H1 (cell line): ENCODE results near the gene CGAS. TPM values are rescaled to one million over a fixed set of nuclear protein-coding genes. Genes with fewer than 3 reads are reported as not detected.
A peak's percentile ranks its signal among the peaks of the same experiment; 100 is the strongest.

Experiments used
- CTCF ChIA-PET: fragments of 300-600 bp; sonication (Branson Sonifier 250); formaldehyde crosslinking; loops from one replicate; lab custom pipeline; 2021; ENCODE audit not compliant: partially characterized antibody; lab: Charles Lee
- POLR2A ChIA-PET: fragments of 300-600 bp; sonication (Branson Sonifier 250); formaldehyde crosslinking; loops from one replicate; lab custom pipeline; 2021; ENCODE audit warnings: inconsistent platforms; ENCODE audit not compliant: partially characterized antibody; lab: Charles Lee
- DNase-seq, 2 experiments: peaks; one replicate each; pipeline versions ENCODE4 v3.0.0 to v3.0.0-alpha.2; 2010 to 2022; ENCODE audit warnings: low spot score in 2 of 2, low read depth in 1 of 2, mixed read lengths in 1 of 2
- FAIRE-seq: peaks from 2 replicates; lab custom pipeline; 2011; peaks lifted over from hg19 to GRCh38; lab: Jason Lieb, UNC
- H2AFZ ChIP-seq: 2 replicates; pipeline ENCODE4 v1.8.1; 2012; ENCODE audit warnings: low read length, inconsistent platforms
- H2AK5ac ChIP-seq: 2 replicates; pipeline ENCODE4 v1.6.1; 2013; ENCODE audit warnings: low read depth, low read length
- H2BK120ac ChIP-seq: replicated peaks from 2 replicates; pipeline ENCODE3; 2013; ENCODE audit warnings: low read depth, low read length, inconsistent platforms
- H2BK12ac ChIP-seq: 2 replicates; pipeline ENCODE4 v1.6.1; 2013; ENCODE audit warnings: low read depth, low read length
- H2BK15ac ChIP-seq: 2 replicates; pipeline ENCODE4 v1.6.1; 2013; ENCODE audit warnings: low read length
- H2BK20ac ChIP-seq: 2 replicates; pipeline ENCODE4 v1.6.1; 2013; ENCODE audit warnings: low read length
- H2BK5ac ChIP-seq: 2 replicates; pipeline ENCODE4 v1.6.1; 2013; ENCODE audit warnings: low read depth, low read length
- H3K14ac ChIP-seq: 2 replicates; pipeline ENCODE4 v1.6.1; 2013; ENCODE audit warnings: inconsistent platforms; ENCODE audit not compliant: insufficient read length
- H3K18ac ChIP-seq: 2 replicates; pipeline ENCODE4 v1.6.1; 2013; ENCODE audit warnings: low read length; ENCODE audit errors: extremely low read depth
- H3K23ac ChIP-seq: 2 replicates; pipeline ENCODE4 v1.6.1; 2013; ENCODE audit warnings: inconsistent platforms; ENCODE audit not compliant: insufficient read length
- H3K23me2 ChIP-seq: 2 replicates; pipeline ENCODE4 v1.6.1; 2013; ENCODE audit warnings: low read depth, low read length
- H3K27ac ChIP-seq: 2 replicates; pipeline ENCODE4 v1.6.1; 2011; ENCODE audit warnings: low read depth, low read length, inconsistent platforms
- H3K27me3 ChIP-seq, 4 experiments: replicated peaks in 1 of 4; 1 replicate in 1 of 4; 2 replicates in 3 of 4; pipeline versions ENCODE4 v1.6.1 to v1.8.1; 2011 to 2013; ENCODE audit warnings: low read length in 3 of 4, mild to moderate bottlenecking in 3 of 4, inconsistent platforms in 2 of 4, mixed read lengths in 2 of 4, moderate library complexity in 1 of 4; ENCODE audit not compliant: control insufficient read depth in 3 of 4, insufficient read depth in 3 of 4; ENCODE audit errors: extremely low read depth in 1 of 4
- H3K36me3 ChIP-seq, 4 experiments: 2 replicates each; pipeline versions ENCODE4 v1.6.1 to v1.8.1; 2011 to 2013; ENCODE audit warnings: mild to moderate bottlenecking in 4 of 4, low read length in 3 of 4, moderate library complexity in 2 of 4, control low read depth in 1 of 4, inconsistent platforms in 1 of 4; ENCODE audit not compliant: insufficient read depth in 4 of 4, control insufficient read depth in 2 of 4
- H3K4ac ChIP-seq: replicated peaks from 2 replicates; pipeline ENCODE3; 2013; ENCODE audit warnings: low read length, low read depth, mixed read lengths, inconsistent platforms; ENCODE audit not compliant: insufficient read length
- H3K4me1 ChIP-seq, 4 experiments: replicated peaks in 1 of 4; 1 replicate in 1 of 4; 2 replicates in 3 of 4; pipeline versions ENCODE4 v1.6.1 to v1.8.1; 2011 to 2013; ENCODE audit warnings: low read length in 3 of 4, inconsistent platforms in 2 of 4, mixed read lengths in 1 of 4; ENCODE audit not compliant: insufficient read depth in 4 of 4, control insufficient read depth in 3 of 4
- H3K4me2 ChIP-seq, 2 experiments: 2 replicates each; pipeline versions ENCODE4 v1.6.1 to v1.8.1; 2011 to 2013; ENCODE audit warnings: low read depth in 2 of 2, low read length in 2 of 2, control low read depth in 1 of 2, inconsistent platforms in 1 of 2, mild to moderate bottlenecking in 1 of 2; ENCODE audit not compliant: insufficient read depth in 1 of 2
- H3K4me3 ChIP-seq, 4 experiments: fragments of 200-600, 300-600 bp in 1 of 4; sonication (generic), shearing (Covaris generic), sonication (Bioruptor Twin) in 1 of 4; 2 replicates each; pipeline versions ENCODE4 v1.5.1 to v1.8.1; 2011 to 2016; ENCODE audit warnings: low read length in 4 of 4, low read depth in 3 of 4, control low read depth in 2 of 4, inconsistent platforms in 2 of 4, mild to moderate bottlenecking in 2 of 4, mixed read lengths in 1 of 4, moderate library complexity in 1 of 4; ENCODE audit not compliant: insufficient read depth in 2 of 4; ENCODE audit errors: extremely low read depth in 1 of 4
- H3K56ac ChIP-seq: replicated peaks from 2 replicates; pipeline ENCODE3; 2013; ENCODE audit warnings: low read depth, mild to moderate bottlenecking, mixed read lengths, low read length, inconsistent platforms; ENCODE audit not compliant: insufficient read length
- H3K79me1 ChIP-seq: 2 replicates; pipeline ENCODE4 v1.6.1; 2013; ENCODE audit warnings: low read depth, low read length, control low read depth
- H3K79me2 ChIP-seq, 2 experiments: 2 replicates each; pipeline versions ENCODE4 v1.6.1 to v1.8.1; 2012 to 2013; ENCODE audit warnings: low read length in 2 of 2, mild to moderate bottlenecking in 2 of 2, inconsistent platforms in 1 of 2; ENCODE audit not compliant: insufficient read depth in 2 of 2, control insufficient read depth in 1 of 2
- H3K9ac ChIP-seq, 4 experiments: replicated peaks in 1 of 4; 1 replicate in 1 of 4; 2 replicates in 3 of 4; pipeline versions ENCODE4 v1.6.1 to v1.8.1; 2011 to 2013; ENCODE audit warnings: low read depth in 3 of 4, low read length in 3 of 4, control low read depth in 2 of 4, mild to moderate bottlenecking in 2 of 4, moderate library complexity in 2 of 4, inconsistent platforms in 1 of 4; ENCODE audit errors: extremely low read depth in 1 of 4
- H3K9me3 ChIP-seq, 2 experiments: 2 replicates each; pipeline versions ENCODE4 v1.6.1 to v1.8.1; 2012 to 2013; ENCODE audit warnings: mild to moderate bottlenecking in 2 of 2, moderate library complexity in 2 of 2, control low read depth in 1 of 2, inconsistent platforms in 1 of 2, low read depth in 1 of 2, low read length in 1 of 2, mixed read lengths in 1 of 2; ENCODE audit not compliant: insufficient read depth in 2 of 2
- H4K20me1 ChIP-seq, 2 experiments: replicated peaks in 1 of 2; 2 replicates each; pipeline versions ENCODE3 to v1.8.1; 2011 to 2013; ENCODE audit warnings: inconsistent platforms in 2 of 2, low read length in 2 of 2, mild to moderate bottlenecking in 1 of 2; ENCODE audit not compliant: insufficient read depth in 2 of 2, control insufficient read depth in 1 of 2
- H4K5ac ChIP-seq: 2 replicates; pipeline ENCODE4 v1.6.1; 2013; ENCODE audit warnings: low read length, low read depth, mixed read lengths, inconsistent platforms; ENCODE audit not compliant: insufficient read length
- H4K8ac ChIP-seq: 2 replicates; pipeline ENCODE4 v1.8.0; 2013; ENCODE audit warnings: mild to moderate bottlenecking, moderate library complexity, low read length, inconsistent platforms; ENCODE audit not compliant: insufficient read depth; ENCODE audit errors: extremely low read depth
- H4K91ac ChIP-seq: replicated peaks from 2 replicates; pipeline ENCODE3; 2013; ENCODE audit warnings: low read length, mixed read lengths, inconsistent platforms; ENCODE audit not compliant: insufficient read length
- ATF2 ChIP-seq: IDR thresholded peaks from 2 replicates; pipeline ENCODE4 v1.6.1; 2012; ENCODE audit warnings: low read length, inconsistent platforms
- BRCA1 ChIP-seq: IDR thresholded peaks from 2 replicates; pipeline ENCODE4 v1.6.1; 2012; ENCODE audit warnings: low read depth, low read length, improper control_type of control experiment
- CBX5 ChIP-seq: fragments of 300-800, 300-1000 bp; sonication (generic); IDR thresholded peaks from 2 replicates; pipeline ENCODE4 v1.7.1; 2016; ENCODE audit warnings: antibody characterized with exemption, low read length, low read depth
- CEBPB ChIP-seq: IDR thresholded peaks from 2 replicates; pipeline ENCODE4 v1.6.1; 2012; ENCODE audit warnings: low read depth, low read length
- CHD1 ChIP-seq: IDR thresholded peaks from 2 replicates; pipeline ENCODE4 v1.6.1; 2012; ENCODE audit warnings: low read depth, low read length, improper control_type of control experiment
- CREB1 ChIP-seq: IDR thresholded peaks from 2 replicates; pipeline ENCODE4 v1.6.1; 2012; ENCODE audit warnings: inconsistent platforms
- CTBP2 ChIP-seq: IDR thresholded peaks from 2 replicates; pipeline ENCODE4 v1.7.0; 2011; ENCODE audit warnings: borderline replicate concordance, mild to moderate bottlenecking, moderate library complexity, mixed read lengths, low read length; ENCODE audit not compliant: insufficient read depth, insufficient read length
- HDAC6 ChIP-seq: IDR thresholded peaks from one replicate; pipeline ENCODE4 v1.7.1; 2012; ENCODE audit warnings: low read depth, mild to moderate bottlenecking, inconsistent platforms, low read length, moderate library complexity
- SRF ChIP-seq: IDR thresholded peaks from 2 replicates; pipeline ENCODE4 v1.6.1; 2011; ENCODE audit warnings: mild to moderate bottlenecking, low read depth, low read length, moderate library complexity
- TBP ChIP-seq: IDR thresholded peaks from 2 replicates; pipeline ENCODE4 v1.6.1; 2011; ENCODE audit warnings: low read depth, low read length, improper control_type of control experiment
- WGBS, 2 experiments: shearing (Covaris generic) in 1 of 2; methylation state at CpG; one replicate each; pipeline versions ENCODE4 v1.1.6 to v1.1.7; 2013 to 2015; ENCODE audit warnings: low lambda C conversion rate in 2 of 2, mixed read lengths in 2 of 2, inconsistent platforms in 1 of 2, low coverage in 1 of 2, missing lambda C conversion rate in 1 of 2; ENCODE audit not compliant: insufficient replicate concordance in 2 of 2, insufficient coverage in 1 of 2, insufficient read length in 1 of 2; ENCODE audit errors: extremely low coverage in 1 of 2, missing lambda C conversion rate in 1 of 2; 5-methylcytosine and 5-hydroxymethylcytosine counted together
- polyA plus RNA-seq, 7 experiments: library from polyadenylated mRNA; depleted of rRNA in 3 of 7; stranded (reverse) in 5 of 7; unstranded in 2 of 7; fragments of >200 nt in 5 of 7; fragments of 200-250 nt in 2 of 7; gene quantifications; 1 replicate in 5 of 7; 2 replicates in 1 of 7; 4 replicates in 1 of 7; pipeline versions ENCODE4 v1.2.1 to v1.2.3, GENCODE V29; 2011 to 2013; ENCODE audit warnings: missing spikeins in 2 of 7, mixed read lengths in 2 of 7
- total RNA-seq: library from RNA; stranded (reverse); fragmentation: NEBNext Ultra II Directional; extraction: Animal tissue kit (Norgen Biotek cat#: 25700); gene quantifications from 2 replicates; pipeline ENCODE4 v1.2.1, GENCODE V29; 2021

The CGAS gene
- total and polyA plus RNA-seq, 2 of the 8 experiments (the other 6 are each of a cell fraction or from before 2014, with no cell fraction given): 2.1 to 6.3 TPM

DNA sequence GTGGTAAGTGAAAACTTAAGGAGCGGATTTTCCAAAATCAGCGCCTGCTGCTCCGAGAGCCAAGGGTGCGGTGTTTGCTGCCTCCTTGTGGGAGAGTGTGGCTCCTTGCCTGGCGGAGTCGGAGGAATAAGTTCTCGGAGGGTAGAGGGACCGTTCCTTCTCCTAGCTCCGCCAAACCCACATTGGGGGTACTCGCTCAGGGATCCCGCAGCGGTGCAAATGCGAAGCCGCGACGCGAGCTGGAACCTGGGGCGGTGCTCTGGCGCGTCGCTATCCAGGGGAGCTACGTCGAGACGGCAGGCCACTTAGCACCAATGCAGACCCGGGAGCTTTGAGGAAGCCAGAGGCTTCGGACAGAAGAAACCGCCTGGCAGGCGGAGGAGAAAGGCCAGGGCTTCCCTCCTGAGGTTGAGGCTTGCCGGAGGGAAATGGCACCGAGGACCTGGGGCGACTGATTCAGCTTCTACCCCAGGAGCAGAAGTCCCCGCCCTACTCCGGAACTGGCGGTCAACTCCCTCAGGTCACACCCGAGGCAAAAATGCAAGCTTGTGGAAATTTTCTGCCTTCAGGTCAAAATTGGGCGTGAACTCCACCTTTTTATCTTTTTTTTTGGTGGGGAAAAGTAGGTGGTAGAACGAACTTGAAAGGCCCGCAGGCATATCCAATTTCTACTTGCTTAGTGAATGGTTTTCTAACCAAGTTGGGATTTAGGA is 63.1 kb downstream of the CGAS start:
- Histone ChIP-seq H3K4me2 (peak overlapping the region; percentile 28 to 67), H3K9me3 (no peaks in the 10 kb centered on the region), H3K27ac (0 out of 2 replicates have a peak overlapping the region, but pooled peaks have one; percentile 27), H2BK120ac (no peak overlapping the region), H2BK20ac (peak overlapping the region; percentile 48; the same call in 1 of the 2 replicates), H2BK12ac (peak overlapping the region; percentile 60; the same call in 1 of the 2 replicates), H3K9ac (peak overlapping the region in 3 of 4 experiments; percentile 27 to 66 (median 61); a peak in 5 of 7 replicates), H3K27me3 (no peaks in the 10 kb centered on the region), H2BK15ac (no peak overlapping the region), H2AK5ac (no peak overlapping the region), H3K4ac (peak overlapping the region; percentile 10), H2BK5ac (peak overlapping the region; percentile 44; the same call in 1 of the 2 replicates), H3K23ac (no peak overlapping the region), H3K36me3 (no peaks in the 10 kb centered on the region), H3K4me1 (peaks cover 0 to 6% (median 0%) of the 10 kb centered on the region in 4 experiments; a peak in 3 of 7 replicates), H2AFZ (0 out of 2 replicates have a peak overlapping the region, but pooled peaks have one; percentile 1), H3K23me2 (0 out of 2 replicates have a peak, but pooled peaks cover 1% of the 10 kb centered on the region), H4K91ac (peak overlapping the region; percentile 9), H3K18ac (peak overlapping the region; percentile 86; the same call in 1 of the 2 replicates), H3K79me1 (no peaks in the 10 kb centered on the region), H3K4me3 (peak overlapping the region; percentile 28 to 68 (median 58)), H4K20me1 (no peaks in the 10 kb centered on the region), H3K56ac (peak overlapping the region; percentile 65), H3K79me2 (no peaks in the 10 kb centered on the region), H4K8ac (peak overlapping the region; percentile 86), H3K14ac (no peak overlapping the region), H4K5ac (peak overlapping the region; percentile 40)
- FAIRE-seq: peak; percentile 70
- POLR2A ChIA-PET: interaction anchor here (0.7 to 2.3 kb wide), 9 partner anchors 13 to 124 kb away, joined by 3 to 13 read pairs (median 3); no protein-coding TSS in a partner anchor
- peak; percentile 77 to 82 for DNase-seq
- CTCF ChIA-PET: interaction anchor here (0.6 to 4.9 kb wide), 32 partner anchors 10 to 255 kb away, joined by 3 to 40 read pairs (median 4); partner anchors contain the start of gene CGAS
- WGBS, 2 experiments: 4% methylated on average over 38 of the region's 38 CpGs; no CpG with 5 or more reads in 1 of the 2 experiments
- TF ChIP-seq ATF2: no peak
- TF ChIP-seq CEBPB: no peak
- no peak for TF ChIP-seq HDAC6
- peak; percentile 52 for TF ChIP-seq CTBP2
- TF ChIP-seq CREB1: peak; percentile 80
- TF ChIP-seq SRF: no peak
- TF ChIP-seq CBX5: no peak
- TF ChIP-seq CHD1: no peak
- no peak for TF ChIP-seq BRCA1
- TF ChIP-seq TBP: peak; percentile 75
